Measurements from ENCODE around the gene FEV.

Gene FEV

GRCh38 chr2:218993345-218994315, 8.6 kb upstream of the FEV start, which contains the start of gene CRYBA2:
Gene CRYBA2 (minus strand): TSS chr2:218993422. CDS start chr2:218993176, 246 bp downstream.
- DNase-seq, result no peak
- TF ChIP-seq GATA1 (IDR thresholded peaks at IDR 0.05; ENCODE audit: low read depth, low read length) (no peak), POLR2A (IDR thresholded peaks at IDR 0.05; ENCODE audit: low read length) (no peak)

GRCh38 chr2:218992703-218993344, 7.8 kb upstream of the FEV start:
- TF ChIP-seq GATA1 (IDR thresholded peaks at IDR 0.05; ENCODE audit: low read depth, low read length), result no peak
- no peak for TF ChIP-seq POLR2A (IDR thresholded peaks at IDR 0.05; ENCODE audit: low read length)
- DNase-seq, result no peak

GRCh38 chr2:218992196-218992595, 7.2 kb upstream of the FEV start:
- no peak for DNase-seq
- TF ChIP-seq POLR2A (IDR thresholded peaks at IDR 0.05; ENCODE audit: low read length), result no peak
- TF ChIP-seq GATA1 (IDR thresholded peaks at IDR 0.05; ENCODE audit: low read depth, low read length), result no peak

- no peak for DNase-seq
Measured at GRCh38 chr2:218991674-218992168, 6.7 kb upstream of the FEV start.

GRCh38 chr2:218990612-218991011, 5.6 kb upstream of the FEV start:
- DNase-seq, result no peak
- TF ChIP-seq POLR2A (IDR thresholded peaks at IDR 0.05; ENCODE audit: low read length) (no peak), GATA1 (IDR thresholded peaks at IDR 0.05; ENCODE audit: low read depth, low read length) (no peak)

More at GRCh38 chr2:218991674-218992168, 6.7 kb upstream of the FEV start:
- TF ChIP-seq POLR2A (IDR thresholded peaks at IDR 0.05; ENCODE audit: low read length) (no peak), GATA1 (IDR thresholded peaks at IDR 0.05; ENCODE audit: low read depth, low read length) (no peak)

- DNase-seq, result no peak
- TF ChIP-seq POLR2A (IDR thresholded peaks at IDR 0.05; ENCODE audit: low read length) (no peak), GATA1 (IDR thresholded peaks at IDR 0.05; ENCODE audit: low read depth, low read length) (no peak)
Measured at GRCh38 chr2:218990052-218990451, 5.1 kb upstream of the FEV start.

GRCh38 chr2:218988650-218989049, 3.7 kb upstream of the FEV start:
- TF ChIP-seq POLR2A (IDR thresholded peaks at IDR 0.05; ENCODE audit: low read length) (no peak), GATA1 (IDR thresholded peaks at IDR 0.05; ENCODE audit: low read depth, low read length) (no peak)
- DNase-seq, result no peak

GRCh38 chr2:218988164-218988563, 3.2 kb upstream of the FEV start:
- DNase-seq, result no peak
- TF ChIP-seq GATA1 (IDR thresholded peaks at IDR 0.05; ENCODE audit: low read depth, low read length), result no peak
- TF ChIP-seq POLR2A (IDR thresholded peaks at IDR 0.05; ENCODE audit: low read length), result no peak

GRCh38 chr2:218986148-218986761, 1.3 kb upstream of the FEV start:
- TF ChIP-seq GATA1 (IDR thresholded peaks at IDR 0.05; ENCODE audit: low read depth, low read length) (no peak), POLR2A (IDR thresholded peaks at IDR 0.05; ENCODE audit: low read length) (no peak)
- DNase-seq, result no peak

GRCh38 chr2:218985325-218986091, 524 bp upstream of the FEV start:
- DNase-seq, result no peak
- TF ChIP-seq POLR2A (IDR thresholded peaks at IDR 0.05; ENCODE audit: low read length), result no peak
- TF ChIP-seq GATA1 (IDR thresholded peaks at IDR 0.05; ENCODE audit: low read depth, low read length), result no peak

GRCh38 chr2:218984239-218985020, 554 bp downstream of the FEV start:
- no peak for DNase-seq
- no peak for TF ChIP-seq POLR2A (IDR thresholded peaks at IDR 0.05; ENCODE audit: low read length)
- no peak for TF ChIP-seq GATA1 (IDR thresholded peaks at IDR 0.05; ENCODE audit: low read depth, low read length)

- no peak for DNase-seq
- TF ChIP-seq GATA1 (IDR thresholded peaks at IDR 0.05; ENCODE audit: low read depth, low read length) (no peak), POLR2A (IDR thresholded peaks at IDR 0.05; ENCODE audit: low read length) (no peak)
Measured at GRCh38 chr2:218983934-218984238, 1.1 kb downstream of the FEV start.

Data from erythroblast (primary cell).